K562 (cell line): Measurements from ENCODE around the gene NR5A1. TPM values are rescaled to one million over a fixed set of nuclear protein-coding genes. Genes with fewer than 3 reads are reported as not detected.

Experiments
- ATAC-seq: fragments of 200-7000 bp; cut with Tn5 transposase; 3 replicates; pipeline ENCODE4 v1.9.1; 2020; ENCODE audit warnings: moderate library complexity
- BruUV-seq: library from RNA; stranded (reverse); fragments of 400-500 nt; replicated peaks from 2 replicates; lab custom pipeline; 2021; lab: Mats Ljungman, UMichigan
- CTCF ChIA-PET: fragments of 300-600 bp; formaldehyde crosslinking; extraction: SDS; loops from one replicate; lab custom pipeline; 2021; ENCODE audit warnings: low intra/inter-chr PET ratio; lab: Yijun Ruan, JAX
- POLR2A ChIA-PET: fragments of 300-600, 350-650 bp; sonication (Branson Sonifier 250); formaldehyde crosslinking; extraction: SDS; loops from one replicate; lab custom pipeline; 2021; ENCODE audit warnings: antibody characterized with exemption, inconsistent platforms; lab: Yijun Ruan, JAX
- DNase-seq, 4 experiments: peaks; one replicate each; pipeline versions ENCODE4 v3.0.0 to v3.0.0-alpha.2; 2011 to 2018; ENCODE audit warnings: low spot score in 3 of 4, mixed read lengths in 3 of 4; ENCODE audit errors: extremely low read depth in 1 of 4
- FAIRE-seq: peaks from 2 replicates; lab custom pipeline; 2011; peaks lifted over from hg19 to GRCh38; lab: Jason Lieb, UNC
- H2AFZ ChIP-seq: 2 replicates; pipeline ENCODE4 v1.6.0; 2011; ENCODE audit warnings: low read depth, low read length, control low read depth, inconsistent platforms
- H3K27ac ChIP-seq: fragments of 200-600 bp; 3 replicates; pipeline ENCODE4 v1.8.0; 2011; ENCODE audit warnings: low read depth, mild to moderate bottlenecking, control low read depth, inconsistent platforms, low read length, moderate library complexity, mixed read lengths; ENCODE audit errors: extremely low read depth
- H3K27me3 ChIP-seq, 2 experiments: fragments of 300-600 bp in 1 of 2; 2 replicates in 1 of 2; 3 replicates in 1 of 2; pipeline versions ENCODE4 v1.6.0 to v1.8.0; 2011; ENCODE audit warnings: inconsistent platforms in 2 of 2, low read length in 2 of 2, mild to moderate bottlenecking in 1 of 2, mixed read lengths in 1 of 2, moderate library complexity in 1 of 2; ENCODE audit not compliant: control insufficient read depth in 2 of 2, insufficient read depth in 2 of 2
- H3K36me3 ChIP-seq: fragments of 300-600 bp; 3 replicates; pipeline ENCODE4 v1.8.0; 2011; ENCODE audit warnings: mild to moderate bottlenecking, low read length, inconsistent platforms; ENCODE audit not compliant: control insufficient read depth, insufficient read depth
- H3K4me1 ChIP-seq, 2 experiments: fragments of 200-600 bp in 1 of 2; replicated peaks in 1 of 2; 2 replicates in 1 of 2; 3 replicates in 1 of 2; pipeline versions ENCODE4 v1.5.1 to v1.8.0; 2011; ENCODE audit warnings: inconsistent platforms in 2 of 2, low read length in 2 of 2, mild to moderate bottlenecking in 1 of 2, mixed read lengths in 1 of 2, moderate library complexity in 1 of 2; ENCODE audit not compliant: control insufficient read depth in 2 of 2, insufficient read depth in 2 of 2
- H3K4me2 ChIP-seq: 2 replicates; pipeline ENCODE4 v1.6.1; 2011; ENCODE audit warnings: low read length, control low read depth, inconsistent platforms, mixed read lengths; ENCODE audit not compliant: insufficient read depth
- H3K4me3 ChIP-seq: fragments of 200-600 bp; sonication (generic), shearing (Covaris generic); 2 replicates; pipeline ENCODE4 v1.5.1; 2016; ENCODE audit warnings: control low read depth, inconsistent platforms
- H3K79me2 ChIP-seq: fragments of 200-600 bp; 3 replicates; pipeline ENCODE4 v1.8.0; 2011; ENCODE audit warnings: low read length, inconsistent platforms; ENCODE audit not compliant: control insufficient read depth, insufficient read depth
- H3K9ac ChIP-seq, 2 experiments: 2 replicates each; pipeline versions ENCODE4 v1.6.0 to v1.6.1; 2011; ENCODE audit warnings: low read depth in 2 of 2, low read length in 2 of 2, control low read depth in 1 of 2, inconsistent platforms in 1 of 2, mild to moderate bottlenecking in 1 of 2, mixed read lengths in 1 of 2; ENCODE audit not compliant: insufficient read depth in 1 of 2
- H3K9me1 ChIP-seq: one replicate; pipeline ENCODE4 v1.6.0; 2011; ENCODE audit warnings: inconsistent platforms, mild to moderate bottlenecking, low read length, moderate library complexity; ENCODE audit not compliant: control insufficient read depth, insufficient read depth
- H3K9me3 ChIP-seq: replicated peaks from 2 replicates; pipeline ENCODE4 v1.5.1; 2011; ENCODE audit warnings: low read depth, low read length, inconsistent platforms; ENCODE audit not compliant: control insufficient read depth, insufficient read depth
- H4K20me1 ChIP-seq: replicated peaks from 2 replicates; pipeline ENCODE4 v1.6.1; 2011; ENCODE audit warnings: low read length, inconsistent platforms, mixed read lengths; ENCODE audit not compliant: control insufficient read depth, insufficient read depth
- SPI1 ChIP-seq: IDR thresholded peaks from 2 replicates; pipeline ENCODE4 v1.6.1; 2011; ENCODE audit warnings: low read depth, low read length, control low read depth, borderline replicate concordance
- WGBS: fragments of 100-300 bp; shearing (Covaris generic); methylation state at CpG from one replicate; pipeline ENCODE4 v1.1.6; 2016; ENCODE audit warnings: low coverage, mixed read lengths; ENCODE audit not compliant: insufficient coverage; ENCODE audit errors: missing lambda C conversion rate; 5-methylcytosine and 5-hydroxymethylcytosine counted together
- in situ Hi-C: fragments of 300-500 bp; cut with MboI; formaldehyde crosslinking; loops from 4 replicates; pipeline ENCODE4 v1.15.0; 2018; ENCODE audit warnings: inconsistent platforms, mixed read lengths
- intact Hi-C: fragments of 100-400 bp; cut with micrococcal nuclease; formaldehyde crosslinking; loops from 2 replicates; pipeline ENCODE4 v1.14.2; 2022
- polyA plus RNA-seq, 8 experiments: library from polyadenylated mRNA; depleted of rRNA in 4 of 8; stranded (reverse) in 5 of 8; unstranded in 3 of 8; fragments of >200 nt; fragmentation: Nextera tagmentation in 2 of 8; fragmentation: Illumina TruSeq in 1 of 8; extraction: Ambion mirVana in 2 of 8; extraction: Trizol in 1 of 8; gene quantifications; 2 replicates each; pipeline versions ENCODE4 v1.2.1 to v1.2.3, GENCODE V29; 2011 to 2014; ENCODE audit warnings: inconsistent platforms in 1 of 8, missing spikeins in 1 of 8
- total RNA-seq, 7 experiments: library from RNA; depleted of rRNA in 6 of 7; stranded (reverse); fragments of >200 nt in 6 of 7; fragmentation: Illumina TruSeq in 2 of 7; extraction: Trizol in 2 of 7; gene quantifications; 2 replicates each; pipeline versions ENCODE4 v1.2.1 to v1.2.3, GENCODE V29; 2011 to 2021; ENCODE audit warnings: low replicate concordance in 1 of 7
- TF ChIP-seq, protein P1 (sequence below): sonication (generic); formaldehyde crosslinking; IDR thresholded peaks from 2 replicates; pipeline ENCODE4 v1.8.1; 2023; ENCODE audit warnings: mild to moderate bottlenecking, missing genetic modification reagents

The NR5A1 gene
- total and polyA plus RNA-seq, 9 of the 15 experiments (the other 6 are each of a cell fraction or from before 2014, with no cell fraction given): 0.11 to 0.32 (median 0.20) TPM; not detected in 6

DNA sequence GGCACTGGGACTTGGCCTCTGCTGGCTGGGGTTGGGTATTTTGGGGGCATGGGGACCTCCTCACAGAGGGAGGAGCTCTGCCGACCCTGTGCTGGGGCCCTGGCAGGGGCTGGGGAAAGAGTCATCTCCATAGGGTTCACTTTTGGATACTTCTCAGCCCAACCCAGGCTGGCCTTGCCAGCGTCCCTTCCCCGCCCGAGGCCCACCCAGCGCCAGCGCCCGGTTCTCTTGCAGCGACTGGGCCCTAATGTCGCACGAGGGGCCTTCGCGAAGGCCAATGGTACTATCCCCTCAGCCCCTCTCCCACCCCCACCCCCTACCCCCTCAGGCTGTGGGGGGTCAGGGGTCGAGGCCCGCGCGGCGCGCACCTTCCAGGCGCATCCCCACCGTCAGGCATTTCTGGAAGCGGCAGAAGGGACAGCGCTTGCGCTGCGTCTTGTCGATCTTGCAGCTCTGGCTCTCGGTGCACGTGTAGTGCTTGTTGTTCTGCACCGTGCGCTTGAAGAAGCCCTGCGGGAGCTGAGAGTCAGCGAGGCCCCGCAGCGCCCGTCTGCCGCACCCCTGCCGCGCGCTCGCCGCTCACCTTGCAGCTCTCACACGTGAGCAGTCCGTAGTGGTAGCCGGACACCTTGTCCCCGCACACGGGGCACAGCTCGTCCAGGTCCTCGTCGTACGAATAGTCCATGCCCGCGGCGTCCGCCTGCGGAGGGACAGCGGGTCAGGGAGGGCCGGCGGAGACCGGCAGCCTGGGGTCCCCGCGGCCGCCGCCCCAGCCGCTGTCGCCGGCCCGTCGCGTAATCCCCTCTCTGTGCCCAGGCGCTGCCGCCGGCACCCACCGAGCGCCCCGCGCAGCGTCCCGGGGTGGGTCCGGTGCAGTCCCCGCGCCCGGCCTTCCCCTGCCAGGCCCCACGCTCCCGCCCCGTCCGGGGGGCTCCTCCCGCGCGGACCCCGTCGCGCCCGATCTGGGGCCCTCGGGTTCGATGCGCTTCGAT is 4.2 kb downstream of the NR5A1 start:
- H3K9ac ChIP-seq: no peak overlapping the region
- ATAC-seq: no peak
- ChIA-PET POLR2A (interaction anchor here (1.5 kb wide), 1 partner anchor 10 kb away, joined by 6 read pairs; no protein-coding TSS in a partner anchor), CTCF (no interaction called here)
- intact Hi-C loops (no loop called here), in situ Hi-C loops (no loop called here)
- TF ChIP-seq SPI1: no peak
- TF ChIP-seq, protein P1, sequence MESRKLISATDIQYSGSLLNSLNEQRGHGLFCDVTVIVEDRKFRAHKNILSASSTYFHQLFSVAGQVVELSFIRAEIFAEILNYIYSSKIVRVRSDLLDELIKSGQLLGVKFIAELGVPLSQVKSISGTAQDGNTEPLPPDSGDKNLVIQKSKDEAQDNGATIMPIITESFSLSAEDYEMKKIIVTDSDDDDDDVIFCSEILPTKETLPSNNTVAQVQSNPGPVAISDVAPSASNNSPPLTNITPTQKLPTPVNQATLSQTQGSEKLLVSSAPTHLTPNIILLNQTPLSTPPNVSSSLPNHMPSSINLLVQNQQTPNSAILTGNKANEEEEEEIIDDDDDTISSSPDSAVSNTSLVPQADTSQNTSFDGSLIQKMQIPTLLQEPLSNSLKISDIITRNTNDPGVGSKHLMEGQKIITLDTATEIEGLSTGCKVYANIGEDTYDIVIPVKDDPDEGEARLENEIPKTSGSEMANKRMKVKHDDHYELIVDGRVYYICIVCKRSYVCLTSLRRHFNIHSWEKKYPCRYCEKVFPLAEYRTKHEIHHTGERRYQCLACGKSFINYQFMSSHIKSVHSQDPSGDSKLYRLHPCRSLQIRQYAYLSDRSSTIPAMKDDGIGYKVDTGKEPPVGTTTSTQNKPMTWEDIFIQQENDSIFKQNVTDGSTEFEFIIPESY (CRISPR knock-in tag): peak; percentile 61; the same call in 1 of the 2 replicates
- DNase-seq: no peak
- no peak overlapping the region for H3K4me3 ChIP-seq
- no peak overlapping the region for H3K27ac ChIP-seq
- H3K4me1 ChIP-seq: peaks cover 0 to 57% of the 10 kb centered on the region in 2 experiments; a peak in 3 of 5 replicates
- H3K36me3 ChIP-seq: no peaks in the 10 kb centered on the region
- peaks cover 11% of the 10 kb centered on the region; the same call in 1 of the 2 replicates for H4K20me1 ChIP-seq
- H3K9me3 ChIP-seq: no peaks in the 10 kb centered on the region
- WGBS: 77% methylated on average over 28 of the region's 96 CpGs
- no peak overlapping the region for H3K4me2 ChIP-seq
- H3K9me1 ChIP-seq: no peaks in the 10 kb centered on the region
- peaks cover 29 to 60% of the 10 kb centered on the region in 2 experiments; a peak in 3 of 5 replicates for H3K27me3 ChIP-seq
- H3K79me2 ChIP-seq: no peaks in the 10 kb centered on the region
- FAIRE-seq: no peak
- no TSS peak for BruUV-seq
- H2AFZ ChIP-seq: no peak overlapping the region
